HG03103 (cell line): ENCODE measurements around the gene ZNF776.
"Not testable (repeated sequence)": the region's sequence is repeated elsewhere in the genome, so short reads cannot be mapped to it uniquely, and the experiment has no call there.

Source experiments
- ATAC-seq: cut with Tn5 transposase; IDR thresholded peaks from one replicate; pipeline ENCODE4 v1.9.1; 2021; ENCODE audit warnings: low read depth; ENCODE audit not compliant: unreplicated experiment

ZNF776 gene

DNA sequence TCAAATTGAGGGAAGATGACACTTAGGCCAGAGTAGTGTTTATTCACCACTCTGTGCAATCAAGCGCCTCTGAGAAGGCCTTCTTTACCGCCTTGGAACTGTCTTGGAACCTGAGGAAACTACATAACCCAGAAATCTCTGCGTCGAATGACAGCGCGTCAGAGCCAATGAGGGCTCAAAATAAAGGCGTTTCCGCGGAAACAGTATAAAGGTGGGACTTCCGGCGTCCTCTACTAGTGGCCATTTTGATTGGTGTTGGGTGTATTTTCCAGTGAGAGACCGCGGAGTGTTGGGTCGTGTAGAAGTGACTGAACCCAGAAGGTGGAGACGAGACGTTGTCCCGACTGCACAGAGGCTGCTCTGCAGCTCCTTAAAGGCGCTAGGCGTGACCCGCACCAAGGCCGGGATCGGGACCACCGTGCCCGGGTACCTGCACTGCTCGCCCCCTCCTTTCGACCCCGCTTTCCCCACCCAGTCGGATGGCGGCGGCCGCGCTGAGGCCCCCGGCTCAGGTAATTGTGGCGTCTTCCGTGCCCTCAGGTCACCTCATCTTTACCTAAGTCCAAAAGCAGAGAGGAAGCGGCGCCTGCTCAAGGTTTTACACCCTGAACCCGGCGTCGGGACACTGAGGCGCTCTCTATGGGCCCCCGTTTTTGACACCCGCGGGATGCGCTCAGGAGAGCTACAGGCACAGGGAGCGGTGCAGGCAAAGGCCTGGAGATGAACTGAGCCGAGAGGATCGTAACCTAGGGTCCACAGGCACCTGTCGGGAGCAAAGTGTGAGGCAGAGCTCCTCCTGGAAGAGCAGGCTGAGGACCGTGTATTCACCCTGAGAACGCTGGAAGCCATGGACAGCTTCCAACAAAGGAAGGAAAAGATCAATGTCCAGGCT is at the start of gene ZNF776:
Gene ZNF776, plus strand, starts transcription at position 236 of the 892 bp plus-strand sequence. Its CDS starts 244 bp downstream, at position 480.
- peak; percentile 94 for ATAC-seq

DNA sequence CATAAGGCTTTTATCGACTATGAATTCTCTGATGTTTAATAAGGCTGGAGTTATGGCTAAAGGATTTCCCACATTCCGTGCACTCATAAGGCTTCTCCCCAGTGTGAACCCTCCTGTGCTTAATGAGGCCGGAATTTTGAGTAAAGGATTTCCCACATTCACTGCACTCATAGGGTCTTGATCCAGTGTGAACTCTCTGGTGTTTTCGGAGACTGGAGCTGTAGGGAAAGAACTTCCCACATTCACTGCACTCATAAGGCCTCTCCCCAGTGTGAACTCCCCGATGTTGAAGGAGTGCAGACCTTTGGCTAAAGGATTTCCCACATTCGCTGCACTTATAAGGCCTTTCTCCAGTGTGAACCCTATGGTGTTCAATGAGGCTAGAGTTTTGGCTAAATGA is 45.0 kb upstream of the ZNF776 start:
- no peak for ATAC-seq

DNA sequence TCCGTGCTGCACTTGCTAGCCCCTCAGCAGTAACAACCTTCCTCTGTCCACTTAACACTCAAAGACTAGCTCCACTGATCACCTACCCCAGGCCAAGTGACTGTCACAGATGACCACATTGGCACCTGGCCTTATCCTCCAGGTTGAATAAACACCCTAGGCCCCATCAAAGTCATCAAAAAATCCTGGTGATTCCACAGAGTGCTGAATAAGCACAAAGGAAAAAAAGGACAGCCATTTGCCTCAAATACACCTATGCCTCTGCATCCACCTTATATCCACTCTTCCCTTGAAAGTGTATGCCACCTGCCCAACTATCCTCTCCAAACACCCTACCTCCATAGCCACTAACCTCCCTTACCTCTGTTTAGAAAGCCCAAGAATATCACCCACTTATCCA is 40.3 kb upstream of the ZNF776 start:
- ATAC-seq, result no peak

DNA sequence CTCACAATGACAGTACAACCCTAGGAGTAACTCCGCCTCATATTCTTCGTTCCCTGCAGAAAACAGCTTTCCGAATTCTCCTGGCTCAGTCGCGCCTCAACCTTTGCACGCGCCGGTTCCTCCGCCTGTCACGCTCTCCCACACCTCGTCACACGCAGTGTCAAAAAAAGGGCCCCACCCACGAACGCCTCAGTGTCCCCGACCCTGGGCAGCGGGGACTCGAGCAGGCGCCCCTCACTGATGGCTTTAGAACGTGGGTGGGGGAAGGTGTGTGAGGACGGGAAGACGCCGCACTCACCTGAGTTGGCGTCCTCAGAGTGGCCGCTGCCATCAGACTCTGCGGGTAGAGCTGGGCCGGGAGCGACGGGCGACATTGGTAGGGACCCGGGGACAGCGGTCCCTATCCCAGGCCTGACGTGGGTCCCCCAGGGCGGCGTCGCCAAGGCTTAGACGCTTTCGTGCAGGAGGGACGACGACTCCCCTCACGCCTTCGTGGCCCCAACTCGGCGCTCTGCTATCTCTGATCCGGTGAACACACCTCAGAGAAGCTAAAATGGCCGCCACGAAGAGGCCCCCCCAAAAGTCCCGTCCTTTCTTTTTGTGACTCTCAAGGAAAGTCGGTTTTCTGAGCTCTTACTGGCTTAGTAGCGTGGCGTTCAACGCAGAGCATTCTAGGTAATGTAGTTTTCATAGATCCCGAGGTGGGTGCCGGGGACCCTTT is 37.8 kb upstream of the ZNF776 start, which contains the start of gene ZNF154:
Gene ZNF154, minus strand, starts transcription at position 564 of the 721 bp plus-strand sequence. Its CDS starts 233 bp downstream, at position 331.
- ATAC-seq, result no peak

DNA sequence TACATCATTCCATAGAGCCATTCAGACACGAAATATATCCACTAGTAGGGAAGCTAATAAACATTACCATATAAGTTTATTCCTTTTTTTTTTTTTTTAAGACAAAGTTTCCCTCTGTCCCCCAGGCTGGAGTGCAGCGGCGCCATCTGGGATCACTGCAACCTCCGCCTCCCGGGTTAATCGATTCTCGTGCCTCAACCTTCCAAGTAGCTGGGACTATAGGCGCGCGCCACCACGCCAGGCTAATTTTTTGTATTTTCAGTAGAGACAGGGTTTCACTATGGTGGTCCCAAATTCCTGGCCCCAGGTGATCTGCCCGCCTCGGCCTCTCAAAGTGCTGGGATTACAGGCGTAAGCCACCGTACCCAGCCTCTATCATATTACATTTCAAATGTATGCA is 37.0 kb upstream of the ZNF776 start:
- ATAC-seq, result no peak

DNA sequence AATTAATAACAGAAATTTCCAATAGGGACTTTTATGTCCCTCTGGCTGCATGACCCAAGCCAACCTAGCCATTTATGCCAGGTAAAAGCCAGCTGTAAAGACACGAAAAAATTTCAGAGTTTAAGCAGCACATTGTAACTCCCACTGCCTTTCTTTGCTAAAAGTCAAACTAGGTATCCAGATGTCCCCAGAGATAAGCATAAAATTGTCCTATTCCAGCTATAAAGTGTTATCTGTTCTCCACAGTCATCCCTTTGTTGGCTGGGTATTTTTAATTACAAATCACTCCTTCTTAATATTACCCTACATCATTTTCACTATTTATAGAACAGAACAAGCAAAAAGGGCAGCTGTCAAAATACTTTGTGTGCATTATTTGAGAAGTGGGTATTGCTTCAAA is 34.4 kb upstream of the ZNF776 start:
- ATAC-seq, result no peak

DNA sequence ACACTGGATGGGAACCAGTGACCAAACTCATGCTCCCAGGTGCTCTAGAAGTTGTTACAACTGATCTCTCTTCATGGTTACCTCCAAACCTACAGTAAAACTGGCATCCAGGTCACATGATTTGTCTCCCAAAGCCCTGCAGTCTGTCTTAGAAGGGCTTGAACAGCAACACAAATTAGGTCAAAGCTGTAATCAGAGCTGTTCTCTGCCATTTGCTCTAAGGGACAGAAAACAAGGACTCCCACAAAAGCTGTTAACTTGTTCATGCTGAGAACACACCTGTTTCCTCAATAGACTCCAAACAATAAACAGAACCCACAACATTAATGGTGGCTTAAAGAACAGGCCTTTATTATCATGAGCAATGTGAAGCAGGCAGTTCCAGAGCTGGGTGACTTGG is 27.2 kb upstream of the ZNF776 start:
- no peak for ATAC-seq

DNA sequence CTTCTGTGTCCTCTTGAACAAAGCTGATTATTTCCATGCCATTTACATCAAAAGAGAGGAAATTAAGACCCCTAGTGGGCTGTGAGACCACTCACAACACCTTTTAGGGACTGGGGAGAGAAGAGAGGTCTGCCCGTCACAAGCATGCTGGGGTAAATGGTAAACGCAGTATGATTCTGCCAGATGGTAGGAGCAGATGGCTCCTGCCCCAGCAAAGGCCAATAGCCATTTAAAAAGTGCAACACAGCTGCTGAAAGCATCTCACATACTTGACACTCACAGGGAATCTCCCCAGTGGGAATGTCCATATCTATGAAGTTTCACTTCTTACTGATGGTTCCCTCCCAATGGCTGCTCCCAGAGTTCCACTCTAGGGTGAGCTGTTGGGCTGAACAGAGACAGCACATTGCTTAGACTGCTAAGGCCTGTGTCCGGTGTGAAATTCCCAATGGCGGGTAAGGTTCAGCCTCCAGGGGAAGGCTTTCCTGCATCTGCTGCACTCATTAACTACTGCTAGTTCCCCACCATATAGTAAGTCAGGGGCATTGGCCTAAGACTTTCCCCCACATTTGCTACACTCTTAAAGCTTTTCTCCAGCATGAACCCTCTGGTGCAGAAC is 26.6 kb upstream of the ZNF776 start:
- no peak for ATAC-seq

DNA sequence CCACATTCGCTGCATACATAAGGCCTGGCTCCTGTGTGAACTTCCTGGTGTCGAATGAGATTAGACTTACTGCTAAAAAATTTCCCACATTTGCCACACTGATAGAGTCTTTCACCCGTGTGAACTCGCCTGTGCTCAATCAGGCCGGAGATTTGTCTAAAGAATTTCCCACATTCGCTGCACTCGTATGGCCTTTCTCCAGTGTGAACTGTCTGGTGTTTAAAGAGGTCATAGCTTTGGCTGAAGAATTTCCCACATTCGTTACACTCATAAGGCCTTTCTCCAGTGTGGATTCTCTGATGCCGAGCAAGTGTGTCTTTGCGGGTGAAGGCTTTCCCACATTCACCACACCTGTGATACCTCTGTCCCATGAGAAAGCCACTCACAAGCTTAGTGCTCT is 25.7 kb upstream of the ZNF776 start:
- no peak for ATAC-seq

DNA sequence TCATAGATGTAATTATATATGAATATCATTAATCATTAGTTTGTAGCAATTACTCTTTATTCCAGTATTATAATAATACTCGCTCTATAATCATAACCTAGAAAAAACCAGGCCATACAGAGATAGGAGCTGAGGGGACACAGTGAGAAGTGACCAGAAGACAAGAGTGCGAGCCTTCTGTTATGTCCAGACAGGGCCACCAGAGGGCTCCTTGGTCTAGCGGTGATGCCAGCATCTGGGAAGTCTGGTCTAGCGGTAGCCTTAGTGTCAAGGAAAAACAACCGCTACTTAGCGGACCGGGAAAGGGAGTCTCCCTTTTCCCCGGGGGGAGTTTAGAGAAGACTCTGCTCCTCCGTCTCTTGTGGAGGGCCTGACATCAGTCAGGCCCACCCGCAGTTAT is 8.3 kb upstream of the ZNF776 start:
- not testable (repeated sequence) for ATAC-seq

DNA sequence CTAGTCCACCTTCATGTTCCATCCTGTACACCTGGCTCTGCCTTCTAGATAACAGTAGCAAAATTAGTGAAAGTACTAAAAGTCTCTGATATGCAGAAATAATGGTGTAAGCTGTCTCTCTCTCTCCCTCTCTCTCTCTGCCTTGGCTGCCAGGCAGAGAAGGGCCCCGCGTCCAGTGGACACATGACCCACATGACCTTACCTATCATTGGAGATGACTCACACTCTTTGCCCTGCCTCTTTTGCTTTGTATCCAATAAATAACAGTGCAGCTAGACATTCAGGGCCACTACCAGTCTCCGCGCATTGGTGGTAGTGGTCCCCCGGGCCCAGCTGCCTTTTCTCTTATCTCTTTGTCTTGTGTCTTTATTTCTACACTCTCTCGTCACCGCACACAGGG is 7.8 kb upstream of the ZNF776 start:
- ATAC-seq, result not testable (repeated sequence)

DNA sequence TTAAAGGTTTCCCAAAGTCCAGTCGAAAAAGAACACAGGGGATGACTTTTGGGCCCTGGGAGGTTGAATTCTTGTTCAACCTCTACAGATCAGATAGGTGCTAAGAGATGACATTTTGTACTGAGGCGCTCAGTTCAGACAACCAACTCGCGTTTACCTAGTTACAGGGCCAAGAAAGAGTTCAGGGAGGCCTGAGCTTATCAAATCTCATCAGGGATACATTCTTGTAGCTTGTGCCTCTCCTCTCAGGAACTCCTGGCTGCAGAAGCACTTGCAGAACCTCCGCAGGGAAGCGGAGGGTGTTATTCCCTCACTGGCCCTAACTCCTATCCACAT is 825 bp downstream of the ZNF776 start:
- no peak for ATAC-seq

DNA sequence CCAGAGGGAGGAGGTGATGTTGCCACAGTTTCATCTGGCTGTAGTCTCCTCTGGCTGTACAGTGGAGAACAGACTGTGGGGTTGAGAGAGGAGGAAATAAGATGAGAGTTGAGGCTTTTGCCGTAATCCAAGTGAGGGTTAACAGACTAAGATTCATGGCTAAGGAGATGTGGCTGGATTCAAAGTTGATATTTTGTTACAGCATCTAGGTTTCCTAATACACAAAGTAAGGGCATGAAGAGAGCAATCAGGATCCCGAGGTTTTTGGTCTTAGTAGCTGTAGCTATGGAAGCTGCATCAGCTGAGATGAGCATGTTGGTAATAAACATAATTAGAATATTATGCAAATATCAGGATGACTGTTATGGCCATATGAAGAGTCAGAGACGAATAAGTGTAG is 1.4 kb downstream of the ZNF776 start:
- ATAC-seq, result no peak

DNA sequence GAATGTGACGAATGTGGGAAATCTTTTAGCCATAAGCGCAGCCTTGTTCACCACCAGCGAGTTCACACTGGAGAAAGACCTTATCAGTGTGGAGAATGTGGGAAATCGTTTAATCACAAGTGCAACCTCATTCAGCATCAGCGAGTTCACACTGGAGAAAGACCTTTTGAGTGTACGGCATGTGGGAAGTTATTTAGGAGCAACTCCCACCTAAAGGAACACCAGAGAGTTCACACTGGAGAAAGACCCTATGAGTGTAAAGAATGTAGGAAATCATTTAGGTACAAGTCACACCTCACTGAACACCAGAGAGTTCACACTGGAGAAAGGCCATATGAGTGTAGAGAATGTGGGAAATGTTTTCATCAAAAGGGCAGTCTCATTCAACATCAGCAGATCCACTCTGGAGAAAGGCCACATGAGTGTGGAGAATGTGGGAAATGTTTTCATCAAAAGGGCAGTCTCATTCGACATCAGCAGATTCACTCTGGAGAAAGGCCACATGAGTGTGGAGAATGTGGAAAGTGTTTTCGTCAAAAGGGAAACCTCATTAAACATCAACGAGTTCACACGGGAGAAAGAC is 7.6 kb downstream of the ZNF776 start:
- no peak for ATAC-seq

DNA sequence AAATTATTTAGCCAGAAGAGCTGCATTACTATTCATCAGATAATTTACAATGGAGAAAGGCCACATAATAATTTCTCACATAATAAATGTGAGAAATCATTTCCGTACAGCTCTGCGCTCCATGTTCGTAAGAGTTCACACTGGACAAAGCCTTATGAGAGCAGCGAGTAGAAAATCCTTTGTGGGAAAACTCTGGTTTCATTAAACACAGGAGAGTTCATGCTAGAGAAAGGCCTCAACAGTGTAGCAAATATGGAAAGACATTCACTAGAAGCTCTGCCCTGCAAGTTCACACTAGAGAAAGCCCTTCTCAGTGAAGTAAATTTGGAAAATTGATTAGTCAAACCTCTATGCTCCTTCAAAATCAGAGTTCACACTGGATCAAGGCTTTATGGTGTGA is 8.4 kb downstream of the ZNF776 start:
- no peak for ATAC-seq

DNA sequence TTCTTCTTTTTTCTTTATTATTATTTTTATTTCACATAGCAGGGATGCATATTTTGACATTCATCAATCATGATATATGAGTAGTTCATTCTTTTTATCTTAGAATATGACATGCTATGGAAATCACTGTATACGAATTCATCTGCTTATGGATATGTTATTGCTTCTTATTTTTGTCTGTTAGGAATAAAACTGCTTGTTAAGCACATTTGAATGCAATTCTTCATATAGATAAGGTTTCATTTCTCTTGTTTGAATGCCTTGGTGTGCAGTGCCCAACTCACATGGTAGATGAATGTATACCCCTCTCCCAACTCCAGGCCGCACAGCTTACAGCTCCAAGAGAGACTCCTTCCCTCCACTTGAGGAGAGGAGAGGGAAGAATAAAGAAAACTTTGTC is 11.3 kb downstream of the ZNF776 start:
- ATAC-seq, result no peak

DNA sequence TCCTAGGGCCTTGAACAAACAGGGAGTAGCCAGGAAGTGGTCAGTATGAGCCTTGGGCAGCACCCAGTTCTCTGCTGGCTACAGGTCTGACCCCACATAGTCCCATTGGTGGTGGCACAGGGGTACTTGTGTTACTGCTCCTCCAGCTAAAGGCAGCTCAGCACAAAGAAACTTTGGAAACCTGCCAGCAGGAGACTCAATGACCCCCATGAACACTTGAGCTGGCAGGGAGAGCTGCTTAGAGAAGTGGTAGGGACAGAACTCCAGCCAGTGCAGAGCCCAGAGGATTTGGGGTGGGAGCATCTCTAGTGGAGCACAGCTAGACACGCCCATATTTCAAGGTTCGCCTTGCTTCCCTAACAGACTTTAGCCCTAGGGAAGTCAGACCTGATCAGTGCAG is 12.5 kb downstream of the ZNF776 start:
- no peak for ATAC-seq

DNA sequence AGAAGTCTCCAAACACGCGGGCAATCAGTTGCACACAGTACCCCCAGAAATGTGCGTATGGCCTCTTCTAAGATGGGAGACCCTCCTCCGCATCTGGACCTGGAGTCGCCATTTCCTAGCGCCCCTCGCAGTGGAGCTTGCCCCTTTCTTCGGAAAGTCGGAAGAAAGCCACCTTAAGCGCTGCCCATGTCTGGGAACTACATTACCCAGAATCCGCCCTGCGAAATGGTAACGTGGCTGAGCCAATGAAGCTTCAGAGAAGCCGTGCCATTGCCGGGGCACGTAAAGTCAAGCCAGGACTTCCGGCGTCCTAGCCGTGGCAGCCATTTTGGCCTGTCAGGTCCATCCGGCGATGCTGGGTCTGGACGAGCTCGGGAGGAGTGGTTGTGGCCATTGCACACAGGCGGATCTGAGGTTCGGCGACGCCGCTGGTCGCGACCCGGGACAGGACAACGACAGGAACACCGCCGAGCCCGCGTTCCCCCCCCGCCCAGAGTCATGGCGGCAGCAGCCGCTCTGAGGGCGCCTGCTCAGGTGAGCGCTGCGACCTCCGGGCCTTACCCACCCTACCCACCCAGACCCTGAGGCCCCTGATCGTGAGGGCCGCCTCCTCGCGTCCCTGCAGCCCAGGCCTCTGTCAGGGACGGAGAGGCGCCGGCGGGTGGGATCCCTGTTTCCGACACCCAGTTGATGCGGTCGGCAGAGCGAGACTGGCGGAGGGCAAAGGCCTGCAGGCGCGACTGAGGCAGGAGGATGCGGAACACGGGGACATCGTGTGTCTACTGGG is 22.9 kb downstream of the ZNF776 start, which contains the start of gene ZNF586:
Gene ZNF586, plus strand, starts transcription at position 332 of the 787 bp plus-strand sequence. Its CDS starts 167 bp downstream, at position 499.
- peak; percentile 100 for ATAC-seq

DNA sequence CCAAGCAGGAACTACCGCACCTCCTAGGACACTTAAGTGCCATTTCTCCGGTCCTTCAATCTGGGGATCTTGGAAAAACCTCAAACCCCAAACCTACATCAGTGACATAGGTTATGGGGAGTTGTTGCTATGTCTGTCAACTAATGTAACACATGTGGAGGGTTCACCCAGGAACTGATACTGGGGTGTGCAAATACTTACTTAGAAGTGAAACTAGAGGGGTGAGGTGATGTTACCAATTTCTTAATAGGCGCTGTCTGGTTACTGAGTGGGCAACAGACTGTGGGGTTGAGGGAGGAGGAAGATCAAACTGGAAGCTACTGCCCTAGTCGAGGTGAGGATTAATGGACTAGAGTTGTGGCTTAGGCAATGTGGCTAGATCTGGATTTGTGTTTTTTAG is 24.8 kb downstream of the ZNF776 start:
- ATAC-seq, result no peak

DNA sequence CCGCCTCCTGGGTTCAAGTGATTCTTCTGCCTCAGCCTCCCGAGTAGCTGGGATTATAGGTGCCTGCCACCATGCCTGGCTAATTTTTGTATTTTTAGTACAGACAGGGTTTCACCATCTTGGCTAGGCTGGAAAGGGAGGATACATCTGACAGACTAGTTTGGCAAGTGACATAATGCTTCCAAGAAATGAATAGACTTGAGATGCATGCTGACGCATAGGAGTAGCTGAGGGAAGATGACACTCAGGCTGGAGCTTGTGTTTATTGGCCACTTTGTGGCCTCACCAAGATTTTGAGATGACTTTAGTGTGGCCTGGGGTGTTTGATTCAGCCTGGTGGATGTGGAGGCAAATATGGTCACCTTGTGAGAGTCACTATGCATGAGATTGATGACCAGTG is 26.9 kb downstream of the ZNF776 start:
- no peak for ATAC-seq
